Activated CD4-positive, alpha-beta T cell treated with anti-CD3 and anti-CD28 coated beads, Interleukin-2, Interleukin-6, amounts not matched to agents 100 ng/mL and 50 ng/mL, durations not matched to agents 16 hours and 8 hours (primary cell): ENCODE results near the gene ATP11C.
"Not testable (repeated sequence)": the region's sequence is repeated elsewhere in the genome, so short reads cannot be mapped to it uniquely, and the experiment has no call there.

Experiments
- DNase-seq: peaks from one replicate; pipeline ENCODE4 v3.0.0-alpha.2; 2020

ATP11C gene

DNA sequence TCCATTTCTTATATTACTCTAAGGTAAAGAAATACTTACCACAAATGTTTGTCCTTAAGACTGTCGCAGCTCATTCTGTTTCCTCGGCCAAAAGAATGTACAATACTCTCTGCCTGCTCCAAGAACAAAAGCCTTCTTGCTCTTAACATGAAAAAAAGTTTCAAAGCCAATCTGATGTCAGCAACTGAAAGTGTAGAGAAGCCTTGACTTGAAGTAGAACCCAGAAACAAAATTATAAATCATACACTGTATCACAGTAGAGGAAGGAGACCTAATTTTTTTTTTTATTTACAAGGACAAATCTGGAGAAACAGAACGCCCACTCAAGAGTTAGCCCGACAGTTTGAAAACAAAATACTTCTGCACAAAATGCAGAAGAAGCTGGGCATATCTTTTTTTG lies 224.8 kb downstream of the ATP11C start, which contains the start of gene MCF2:
TSS of gene MCF2 (minus strand) at position 101 of the 400 bp plus-strand sequence. CDS start 56,423 bp downstream, outside the sequence.
- no peak for DNase-seq

DNA sequence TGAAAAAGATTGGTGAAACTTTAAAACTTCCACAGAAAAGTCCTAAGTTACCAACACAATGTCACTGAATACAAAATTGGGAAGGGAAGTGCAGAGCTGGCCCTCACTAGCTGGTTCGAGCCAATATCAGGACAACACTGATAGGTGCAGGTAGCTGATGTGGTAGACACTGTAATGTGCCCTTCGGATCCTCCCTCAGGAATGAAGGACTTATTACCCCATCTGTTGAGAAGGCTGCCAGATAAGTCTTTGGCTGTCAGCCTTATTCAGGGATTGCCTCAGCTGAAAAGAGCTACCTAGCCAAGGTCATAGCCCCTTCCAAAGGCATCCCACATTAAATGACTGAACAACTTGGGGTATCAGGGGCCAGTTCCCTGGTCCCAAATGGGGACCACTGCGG lies 230.2 kb downstream of the ATP11C start:
- DNase-seq: no peak

DNA sequence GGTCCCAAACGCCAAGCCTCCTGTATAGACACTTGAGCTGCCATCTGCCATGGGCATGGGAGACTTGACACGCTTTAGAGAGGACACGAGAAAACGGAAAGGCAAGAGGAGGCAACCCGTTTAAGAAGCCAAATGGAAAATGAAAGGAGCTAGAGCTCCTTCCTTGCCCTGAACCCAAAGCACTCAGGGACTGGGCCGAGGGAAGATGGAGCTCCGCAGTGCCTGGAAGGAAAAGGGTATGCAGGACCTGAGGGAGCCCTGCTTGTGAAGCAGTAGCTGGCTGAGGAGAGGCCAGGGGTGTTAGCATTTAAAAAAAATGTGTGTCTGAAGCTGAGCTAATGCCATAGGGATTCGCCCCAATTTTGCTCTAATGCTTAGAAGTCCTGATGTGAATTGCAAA lies 239.9 kb downstream of the ATP11C start:
- DNase-seq: no peak

DNA sequence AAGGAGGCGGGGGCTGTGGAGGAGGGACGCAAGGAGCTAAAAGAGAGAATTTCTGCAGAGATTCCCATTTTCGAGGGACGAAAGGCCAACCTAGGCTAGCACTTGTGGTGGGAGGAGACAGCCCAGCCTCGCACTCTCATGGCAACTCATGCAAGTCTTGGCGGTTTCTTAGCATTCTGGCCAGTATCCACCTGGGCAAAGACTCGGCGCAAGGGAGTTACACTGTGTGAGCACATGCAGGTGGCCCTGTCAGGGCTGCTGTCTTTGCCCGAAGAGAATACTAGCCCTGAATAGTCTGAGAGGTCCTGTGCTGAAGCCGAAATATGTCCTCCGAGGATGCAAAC lies 240.4 kb downstream of the ATP11C start:
- no peak for DNase-seq

DNA sequence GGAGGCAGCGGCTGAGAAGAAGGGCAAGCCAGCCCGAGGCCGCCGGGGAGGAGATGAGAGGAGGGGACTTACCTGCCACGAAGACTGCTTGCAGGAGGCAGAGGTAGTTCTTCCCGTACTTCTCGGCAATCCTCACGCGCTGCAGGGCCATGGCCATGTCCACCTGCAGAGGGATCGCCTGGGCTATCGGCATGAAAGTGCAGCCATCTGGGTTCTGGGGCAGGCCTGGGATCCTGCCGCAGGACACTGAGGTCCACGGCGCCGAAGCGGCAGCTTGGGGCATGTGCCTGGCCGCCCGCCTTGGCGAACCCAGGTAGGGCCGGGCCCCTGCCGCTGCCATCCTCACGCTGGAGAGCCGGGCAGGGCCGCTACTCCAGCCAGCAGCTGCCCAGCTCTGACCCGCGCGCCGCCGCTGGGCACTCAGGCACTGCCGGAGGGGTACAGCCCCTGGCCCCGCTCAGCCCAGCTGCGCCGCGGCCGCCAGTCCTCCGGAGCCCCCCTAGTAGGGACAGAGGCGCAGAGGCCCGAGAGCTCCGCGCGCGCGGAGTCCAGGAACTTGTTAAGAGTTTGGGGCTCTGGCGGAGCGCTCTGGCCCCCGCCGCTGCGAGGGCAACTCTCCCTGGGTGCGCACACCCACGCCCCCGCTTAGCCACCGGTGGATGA lies 240.9 kb downstream of the ATP11C start:
- no peak for DNase-seq

DNA sequence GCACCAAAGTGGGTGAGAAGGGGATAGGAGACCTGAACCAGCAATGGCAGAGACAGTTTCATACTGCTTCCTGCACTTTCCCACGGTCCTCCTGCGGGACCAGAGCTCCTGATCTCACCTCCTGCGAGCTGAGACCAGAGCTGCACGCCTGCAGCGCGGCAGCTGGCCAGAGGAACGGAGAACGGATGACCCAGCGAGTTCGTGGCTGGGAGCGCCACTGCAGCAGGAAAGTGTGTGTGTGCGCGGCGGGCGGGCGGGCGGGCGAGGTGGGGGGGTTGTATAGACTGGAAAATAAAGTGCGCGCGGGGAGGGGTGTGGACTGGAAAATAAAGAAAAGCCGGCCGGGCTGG lies 241.4 kb downstream of the ATP11C start:
- DNase-seq: no peak

DNA sequence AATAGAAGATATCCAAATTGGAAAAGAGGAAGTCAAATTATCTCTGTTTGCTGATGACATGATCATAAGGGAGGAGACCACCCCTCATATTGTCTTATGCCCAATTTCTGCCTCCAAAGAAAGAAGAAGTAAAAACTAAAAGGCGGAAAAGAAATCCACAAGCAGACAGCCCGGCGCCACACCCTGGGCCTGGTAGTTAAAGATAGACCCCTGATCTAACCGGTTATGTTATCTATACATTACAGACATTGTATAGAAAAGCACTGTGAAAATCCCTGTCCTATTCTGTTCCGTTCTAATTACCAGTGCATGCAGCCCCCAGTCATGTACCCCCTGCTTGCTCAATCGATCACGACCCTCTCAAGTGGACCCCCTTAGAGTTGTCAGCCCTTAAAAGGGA lies 247.7 kb downstream of the ATP11C start:
- DNase-seq: not testable (repeated sequence)

DNA sequence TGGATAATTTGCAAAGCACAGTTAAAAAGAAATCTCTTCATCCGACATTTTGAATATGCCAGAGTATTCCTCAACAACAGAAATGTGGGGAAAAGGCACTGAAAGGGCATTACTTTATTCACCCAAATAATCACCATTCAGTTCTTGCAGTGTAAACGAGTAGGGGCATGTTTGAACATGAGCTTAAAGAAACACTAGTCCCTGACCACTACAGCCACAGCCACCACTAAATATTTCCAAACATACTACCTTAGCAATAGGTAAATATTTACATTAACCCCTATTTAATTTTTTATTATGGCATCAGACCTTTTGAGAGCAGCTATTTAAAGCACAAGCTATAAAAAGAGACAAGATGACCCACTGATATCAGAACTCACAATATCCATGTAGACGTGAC lies 252.5 kb downstream of the ATP11C start:
- DNase-seq: no peak
